ENCODE data around the gene NHSL1.

The NHSL1 gene

GRCh38 chr6:138492871-138493270 lies 6.4 kb downstream of the NHSL1 start:
- no peak for DNase-seq (ENCODE audit: extremely low read depth, insufficient read length)
- no peak for TF ChIP-seq CTCF (IDR thresholded peaks at IDR 0.05; ENCODE audit: insufficient read depth, low read length, poor library complexity, severe bottlenecking)
- peaks cover 1% of the 10 kb centered on the region; the same call in 1 of the 2 replicates for H3K27me3 ChIP-seq (replicated peaks; ENCODE audit: control insufficient read depth, insufficient read depth, low read length)
- H3K4me3 ChIP-seq (replicated peaks; ENCODE audit: low read depth, low read length) = no peak overlapping the region
- no peaks in the 10 kb centered on the region for H3K36me3 ChIP-seq (ENCODE audit: control insufficient read depth, insufficient read depth, low read length)

- no peak for TF ChIP-seq CTCF (IDR thresholded peaks at IDR 0.05; ENCODE audit: insufficient read depth, low read length, poor library complexity, severe bottlenecking)
- no peaks in the 10 kb centered on the region for H3K36me3 ChIP-seq (ENCODE audit: control insufficient read depth, insufficient read depth, low read length)
- no peak overlapping the region for H3K4me3 ChIP-seq (replicated peaks; ENCODE audit: low read depth, low read length)
- no peak for DNase-seq (ENCODE audit: extremely low read depth, insufficient read length)
- peaks cover 1% of the 10 kb centered on the region; the same call in 1 of the 2 replicates for H3K27me3 ChIP-seq (replicated peaks; ENCODE audit: control insufficient read depth, insufficient read depth, low read length)
These were observed 7.2 kb downstream of the NHSL1 start for GRCh38 chr6:138492113-138492512.

- peaks cover 1% of the 10 kb centered on the region; the same call in 1 of the 2 replicates for H3K27me3 ChIP-seq (replicated peaks; ENCODE audit: control insufficient read depth, insufficient read depth, low read length)
- DNase-seq (ENCODE audit: extremely low read depth, insufficient read length) = no peak
- no peak for TF ChIP-seq CTCF (IDR thresholded peaks at IDR 0.05; ENCODE audit: insufficient read depth, low read length, poor library complexity, severe bottlenecking)
- no peaks in the 10 kb centered on the region for H3K36me3 ChIP-seq (ENCODE audit: control insufficient read depth, insufficient read depth, low read length)
- H3K4me3 ChIP-seq (replicated peaks; ENCODE audit: low read depth, low read length) = no peak overlapping the region
These were observed 8.3 kb downstream of the NHSL1 start for GRCh38 chr6:138491017-138491416.

GRCh38 chr6:138489846-138490245 lies 9.4 kb downstream of the NHSL1 start:
- DNase-seq (ENCODE audit: extremely low read depth, insufficient read length) = no peak
- H3K36me3 ChIP-seq (ENCODE audit: control insufficient read depth, insufficient read depth, low read length) = no peaks in the 10 kb centered on the region
- peaks cover 1% of the 10 kb centered on the region; the same call in 1 of the 2 replicates for H3K27me3 ChIP-seq (replicated peaks; ENCODE audit: control insufficient read depth, insufficient read depth, low read length)
- H3K4me3 ChIP-seq (replicated peaks; ENCODE audit: low read depth, low read length) = no peak overlapping the region
- TF ChIP-seq CTCF (IDR thresholded peaks at IDR 0.05; ENCODE audit: insufficient read depth, low read length, poor library complexity, severe bottlenecking) = no peak

- H3K4me3 ChIP-seq (replicated peaks; ENCODE audit: low read depth, low read length) = no peak overlapping the region
- no peak for DNase-seq (ENCODE audit: extremely low read depth, insufficient read length)
- no peak for TF ChIP-seq CTCF (IDR thresholded peaks at IDR 0.05; ENCODE audit: insufficient read depth, low read length, poor library complexity, severe bottlenecking)
- H3K36me3 ChIP-seq (ENCODE audit: control insufficient read depth, insufficient read depth, low read length) = no peaks in the 10 kb centered on the region
- peaks cover 1% of the 10 kb centered on the region; the same call in 1 of the 2 replicates for H3K27me3 ChIP-seq (replicated peaks; ENCODE audit: control insufficient read depth, insufficient read depth, low read length)
These were observed 12.1 kb downstream of the NHSL1 start for GRCh38 chr6:138487102-138487604.
